ENCODE results near the gene SHC3.

DNA sequence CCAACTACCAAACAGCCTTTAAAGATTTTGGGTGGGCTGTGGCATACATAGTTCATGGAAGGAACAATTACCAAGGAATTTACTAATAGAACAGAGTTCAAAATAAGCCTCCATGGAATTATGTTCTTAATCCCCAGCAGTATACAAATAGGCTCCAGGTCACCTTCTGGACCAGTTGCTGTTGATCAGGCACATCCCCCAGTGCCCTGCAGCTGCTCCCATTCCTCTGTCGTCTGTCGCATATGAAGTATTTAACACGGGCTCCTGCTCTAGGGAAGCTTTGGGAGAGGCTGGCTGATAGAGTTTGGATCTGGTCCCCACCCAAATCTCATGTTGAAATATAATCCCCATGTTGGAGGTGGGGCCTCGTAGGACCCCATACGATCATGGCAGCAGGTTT, 17.8 kb downstream of the SHC3 start:
- TF ChIP-seq, protein P1, sequence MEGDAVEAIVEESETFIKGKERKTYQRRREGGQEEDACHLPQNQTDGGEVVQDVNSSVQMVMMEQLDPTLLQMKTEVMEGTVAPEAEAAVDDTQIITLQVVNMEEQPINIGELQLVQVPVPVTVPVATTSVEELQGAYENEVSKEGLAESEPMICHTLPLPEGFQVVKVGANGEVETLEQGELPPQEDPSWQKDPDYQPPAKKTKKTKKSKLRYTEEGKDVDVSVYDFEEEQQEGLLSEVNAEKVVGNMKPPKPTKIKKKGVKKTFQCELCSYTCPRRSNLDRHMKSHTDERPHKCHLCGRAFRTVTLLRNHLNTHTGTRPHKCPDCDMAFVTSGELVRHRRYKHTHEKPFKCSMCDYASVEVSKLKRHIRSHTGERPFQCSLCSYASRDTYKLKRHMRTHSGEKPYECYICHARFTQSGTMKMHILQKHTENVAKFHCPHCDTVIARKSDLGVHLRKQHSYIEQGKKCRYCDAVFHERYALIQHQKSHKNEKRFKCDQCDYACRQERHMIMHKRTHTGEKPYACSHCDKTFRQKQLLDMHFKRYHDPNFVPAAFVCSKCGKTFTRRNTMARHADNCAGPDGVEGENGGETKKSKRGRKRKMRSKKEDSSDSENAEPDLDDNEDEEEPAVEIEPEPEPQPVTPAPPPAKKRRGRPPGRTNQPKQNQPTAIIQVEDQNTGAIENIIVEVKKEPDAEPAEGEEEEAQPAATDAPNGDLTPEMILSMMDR (IDR thresholded peaks at IDR 0.05; ENCODE audit: extremely low read depth in 1 of 2, insufficient read depth in 1 of 2, low read depth in 1 of 2, low read length in 2 of 2): no peak
- TF ChIP-seq, protein P2, sequence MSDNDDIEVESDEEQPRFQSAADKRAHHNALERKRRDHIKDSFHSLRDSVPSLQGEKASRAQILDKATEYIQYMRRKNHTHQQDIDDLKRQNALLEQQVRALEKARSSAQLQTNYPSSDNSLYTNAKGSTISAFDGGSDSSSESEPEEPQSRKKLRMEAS (IDR thresholded peaks at IDR 0.05; ENCODE audit: insufficient read depth, insufficient read length): no peak
- no peak for TF ChIP-seq POLR2A (IDR thresholded peaks at IDR 0.05; ENCODE audit: low read depth, low read length)
- no peak for TF ChIP-seq EZH2 (IDR thresholded peaks at IDR 0.05; ENCODE audit: borderline replicate concordance, low read depth, low read length, severe bottlenecking)
- TF ChIP-seq MYC (IDR thresholded peaks at IDR 0.05; ENCODE audit: low read depth, low read length): no peak
- no peak for TF ChIP-seq GATA2 (IDR thresholded peaks at IDR 0.05; ENCODE audit: insufficient read depth, insufficient read length, low read depth, low read length)
- TF ChIP-seq POLR2AphosphoS5 (IDR thresholded peaks at IDR 0.05; ENCODE audit: insufficient read depth, low read depth, low read length): no peak
- TF ChIP-seq FOS (IDR thresholded peaks at IDR 0.05; ENCODE audit: borderline replicate concordance, insufficient read depth, low read length): no peak
- no peak for TF ChIP-seq JUN (IDR thresholded peaks at IDR 0.05; ENCODE audit: borderline replicate concordance, insufficient read depth, insufficient read length, low read depth)
